GM12891 (cell line): Measurements from ENCODE around the gene OLFML3.

ENCODE experiments used
- PAX5 ChIP-seq: IDR thresholded peaks from 2 replicates; pipeline ENCODE4 v1.6.1; 2011; ENCODE audit warnings: low read length, moderate library complexity, mild to moderate bottlenecking; ENCODE audit not compliant: insufficient read depth, severe bottlenecking
- POLR2A ChIP-seq: IDR thresholded peaks from 2 replicates; pipeline ENCODE4 v1.6.1; 2011; ENCODE audit warnings: low read depth, low read length, control low read depth
- POLR2AphosphoS5 ChIP-seq: IDR thresholded peaks from 2 replicates; pipeline ENCODE4 v1.6.1; 2011; ENCODE audit warnings: low read depth, low read length, control low read depth
- TAF1 ChIP-seq: IDR thresholded peaks from 2 replicates; pipeline ENCODE4 v1.6.1; 2011; ENCODE audit warnings: low read depth, low read length, control low read depth

DNA sequence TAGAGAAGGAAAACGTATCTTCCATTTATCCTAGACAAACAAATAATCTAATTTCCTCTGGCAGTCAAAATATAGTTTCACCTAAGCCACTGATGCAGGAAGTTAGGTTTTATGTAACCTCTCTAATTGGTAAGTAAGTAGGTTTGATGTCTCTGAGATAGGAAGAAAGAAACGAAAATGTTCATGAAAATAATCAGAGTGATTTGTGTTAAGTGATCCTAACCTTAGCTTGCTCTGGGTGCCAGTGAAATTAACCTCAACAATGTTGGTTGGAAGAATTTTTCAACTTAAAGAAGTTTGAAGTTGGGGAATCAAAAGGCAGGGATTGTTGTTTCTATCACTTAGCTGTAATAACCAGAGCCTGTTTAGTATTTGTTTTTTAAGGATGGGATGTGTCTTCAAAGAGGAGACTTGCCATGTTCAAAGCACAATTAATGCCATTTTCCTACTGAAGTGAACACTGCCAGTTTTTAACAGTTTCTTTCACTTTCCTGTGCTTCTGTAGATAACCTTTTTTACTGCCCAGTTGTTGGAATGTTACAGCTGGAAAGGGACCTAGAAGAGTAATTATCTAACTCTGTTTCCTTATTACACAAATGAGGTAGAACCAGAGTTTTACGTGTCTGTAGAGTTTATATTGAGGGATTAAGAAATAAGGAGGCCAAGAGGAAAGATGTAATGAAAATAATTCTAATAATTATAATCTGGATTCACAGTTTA lies 31.7 kb upstream of the OLFML3 start:
- no peak for TF ChIP-seq POLR2AphosphoS5
- TF ChIP-seq POLR2A: no peak
- TF ChIP-seq TAF1: no peak
- no peak for TF ChIP-seq PAX5
